HepG2 (cell line): ENCODE measurements around the gene TMEM143. TPM values are rescaled to one million over a fixed set of nuclear protein-coding genes. Genes with fewer than 3 reads are reported as not detected.

Experiments used
- ATAC-seq: fragments of 200-7000 bp; cut with Tn5 transposase; 3 replicates; pipeline ENCODE4 v1.9.1; 2020; ENCODE audit warnings: mild to moderate bottlenecking, moderate library complexity
- BruUV-seq: library from RNA; stranded (reverse); fragments of 400-500 nt; replicated peaks from 2 replicates; lab custom pipeline; 2021; lab: Mats Ljungman, UMichigan
- CTCF ChIA-PET: fragments of 300-600 bp; formaldehyde crosslinking; extraction: SDS; loops from one replicate; lab custom pipeline; 2021; ENCODE audit warnings: low total read pairs, inconsistent platforms, low intra/inter-chr PET ratio; lab: Yijun Ruan, JAX
- POLR2A ChIA-PET: fragments of 350-600 bp; sonication (Branson Sonifier 250); formaldehyde crosslinking; loops from one replicate; lab custom pipeline; 2020; ENCODE audit warnings: antibody characterized with exemption, inconsistent platforms; lab: Yijun Ruan, JAX
- DNase-seq: peaks from one replicate; pipeline ENCODE4 v3.0.0-alpha.2; 2015; ENCODE audit warnings: low spot score
- FAIRE-seq: peaks from 3 replicates; lab custom pipeline; 2011; peaks lifted over from hg19 to GRCh38; lab: Jason Lieb, UNC
- H2AFZ ChIP-seq: one replicate; pipeline ENCODE4 v1.6.1; 2011; ENCODE audit warnings: low read length, inconsistent platforms
- H3K27ac ChIP-seq: fragments of 300-600 bp; 3 replicates; pipeline ENCODE4 v1.8.0; 2011; ENCODE audit warnings: mixed run types, mild to moderate bottlenecking, mixed read lengths, low read length, inconsistent platforms; ENCODE audit not compliant: insufficient read depth; ENCODE audit errors: extremely low read length
- H3K27me3 ChIP-seq, 2 experiments: fragments of 200-600 bp in 1 of 2; 2 replicates in 1 of 2; 3 replicates in 1 of 2; pipeline versions ENCODE4 v1.6.0 to v1.8.0; 2011; ENCODE audit warnings: low read length in 2 of 2, mild to moderate bottlenecking in 2 of 2, moderate library complexity in 2 of 2, inconsistent platforms in 1 of 2; ENCODE audit not compliant: insufficient read depth in 2 of 2, control insufficient read depth in 1 of 2
- H3K36me3 ChIP-seq, 2 experiments: fragments of 200-600 bp in 1 of 2; replicated peaks in 1 of 2; 2 replicates in 1 of 2; 3 replicates in 1 of 2; pipeline versions ENCODE4 v1.5.1 to v1.8.0; 2011; ENCODE audit warnings: low read length in 2 of 2, inconsistent platforms in 1 of 2; ENCODE audit not compliant: insufficient read depth in 2 of 2, control insufficient read depth in 1 of 2
- H3K4me1 ChIP-seq: 2 replicates; pipeline ENCODE4 v1.5.1; 2012; ENCODE audit warnings: low read length, inconsistent platforms; ENCODE audit not compliant: insufficient read depth
- H3K4me2 ChIP-seq: 2 replicates; pipeline ENCODE4 v1.6.0; 2011; ENCODE audit warnings: low read depth, low read length, inconsistent platforms
- H3K4me3 ChIP-seq, 3 experiments: fragments of 200-600 bp in 1 of 3; sonication (generic), shearing (Covaris generic) in 1 of 3; replicated peaks in 1 of 3; 2 replicates each; pipeline ENCODE4 v1.5.1; 2011 to 2016; ENCODE audit warnings: low read length in 3 of 3, inconsistent platforms in 2 of 3, low read depth in 2 of 3, mild to moderate bottlenecking in 2 of 3, control low read depth in 1 of 3, mixed read lengths in 1 of 3; ENCODE audit not compliant: insufficient read depth in 1 of 3
- H3K79me2 ChIP-seq: one replicate; pipeline ENCODE4 v1.6.1; 2011; ENCODE audit warnings: low read length, inconsistent platforms; ENCODE audit not compliant: insufficient read depth
- H3K9ac ChIP-seq: 2 replicates; pipeline ENCODE4 v1.6.0; 2011; ENCODE audit warnings: mild to moderate bottlenecking, low read depth, low read length, inconsistent platforms; ENCODE audit not compliant: insufficient read depth
- H3K9me3 ChIP-seq: 2 replicates; pipeline ENCODE4 v1.5.1; 2012; ENCODE audit warnings: mild to moderate bottlenecking, low read length
- H4K20me1 ChIP-seq: 2 replicates; pipeline ENCODE4 v1.6.0; 2011; ENCODE audit warnings: inconsistent platforms, mild to moderate bottlenecking, low read length, moderate library complexity; ENCODE audit not compliant: insufficient read depth
- CEBPB ChIP-seq: IDR thresholded peaks from 2 replicates; pipeline ENCODE4 v1.6.1; 2011; ENCODE audit warnings: low read depth, low read length, improper control_type of control experiment, borderline replicate concordance
- FLYWCH1 ChIP-seq: sonication (generic); formaldehyde crosslinking; IDR thresholded peaks from 2 replicates; pipeline ENCODE4 v1.8.1; 2023; ENCODE audit warnings: mild to moderate bottlenecking, missing genetic modification reagents
- MAFG ChIP-seq: sonication (generic); formaldehyde crosslinking; IDR thresholded peaks from 2 replicates; pipeline ENCODE4 v1.5.1; 2020; ENCODE audit warnings: mild to moderate bottlenecking, missing genetic modification reagents
- MNT ChIP-seq: fragments of 450-650 bp; IDR thresholded peaks from 2 replicates; pipeline ENCODE4 v1.6.1; 2016
- NR2F6 ChIP-seq, 2 experiments: IDR thresholded peaks; 2 replicates each; pipeline ENCODE4 v1.6.1; 2016; ENCODE audit warnings: antibody characterized with exemption in 1 of 2, mild to moderate bottlenecking in 1 of 2
- RAD51 ChIP-seq: fragments of 450-650 bp; IDR thresholded peaks from 2 replicates; pipeline ENCODE4 v1.6.1; 2016; ENCODE audit warnings: borderline replicate concordance
- RBM39 ChIP-seq: fragments of 200-400 bp; formaldehyde crosslinking; IDR thresholded peaks from one replicate; pipeline ENCODE4 v1.6.1; 2018; ENCODE audit warnings: antibody characterized with exemption, mild to moderate bottlenecking, low read depth, low read length; ENCODE audit not compliant: poor library complexity, severe bottlenecking
- RXRA ChIP-seq: sonication (generic); formaldehyde crosslinking; IDR thresholded peaks from 2 replicates; pipeline ENCODE4 v1.5.1; 2020; ENCODE audit warnings: missing genetic modification reagents
- SRSF4 ChIP-seq: fragments of 200-400 bp; formaldehyde crosslinking; IDR thresholded peaks from one replicate; pipeline ENCODE4 v1.6.1; 2018; ENCODE audit warnings: mild to moderate bottlenecking, low read depth, low read length, moderate library complexity; ENCODE audit not compliant: poor library complexity, severe bottlenecking
- USF2 ChIP-seq, 2 experiments: sonication (generic) in 1 of 2; formaldehyde crosslinking in 1 of 2; IDR thresholded peaks; 2 replicates each; pipeline versions ENCODE4 v1.5.1 to v1.6.1; 2011 to 2020; ENCODE audit warnings: borderline replicate concordance in 1 of 2, low read depth in 1 of 2, low read length in 1 of 2, mild to moderate bottlenecking in 1 of 2, missing genetic modification reagents in 1 of 2, moderate library complexity in 1 of 2
- ZBTB33 ChIP-seq: sonication (generic); formaldehyde crosslinking; IDR thresholded peaks from 2 replicates; pipeline ENCODE4 v1.4.0; 2020; ENCODE audit warnings: missing genetic modification reagents
- ZBTB38 ChIP-seq: sonication (generic); formaldehyde crosslinking; IDR thresholded peaks from 2 replicates; pipeline ENCODE4 v1.5.1; 2020; ENCODE audit warnings: mild to moderate bottlenecking, missing genetic modification reagents
- ZNF768 ChIP-seq: sonication (generic); formaldehyde crosslinking; IDR thresholded peaks from 2 replicates; pipeline ENCODE4 v1.4.0; 2020; ENCODE audit warnings: missing genetic modification reagents
- ZSCAN29 ChIP-seq: sonication (generic); formaldehyde crosslinking; conservative IDR thresholded peaks from 2 replicates; pipeline ENCODE4 v1.4.0; 2020; ENCODE audit warnings: mild to moderate bottlenecking, missing genetic modification reagents
- WGBS: methylation state at CpG from one replicate; pipeline ENCODE4 v1.1.6; 2017; ENCODE audit warnings: low lambda C conversion rate; 5-methylcytosine and 5-hydroxymethylcytosine counted together
- in situ Hi-C: cut with HindIII; loops from 2 replicates; pipeline ENCODE4 v1.10.0; 2017; ENCODE audit warnings: low pct_unique_long_range_greater_than_20kb; ENCODE audit not compliant: extremely low pct_ligation_motif_present
- intact Hi-C: fragments of 100-400 bp; cut with micrococcal nuclease; formaldehyde crosslinking; loops from one replicate; pipeline ENCODE4 v1.10.0; 2022; ENCODE audit not compliant: unreplicated experiment
- polyA plus RNA-seq, 8 experiments: library from polyadenylated mRNA; depleted of rRNA in 3 of 8; stranded (reverse) in 7 of 8; unstranded in 1 of 8; fragments of >200 nt; fragmentation: Illumina TruSeq in 4 of 8; extraction: Trizol in 4 of 8; gene quantifications; 2 replicates each; pipeline versions ENCODE4 v1.2.1 to v1.2.3, GENCODE V29; 2011 to 2016; ENCODE audit warnings: low read depth in 4 of 8, missing spikeins in 1 of 8, mixed read lengths in 1 of 8; ENCODE audit not compliant: insufficient read depth in 1 of 8
- total RNA-seq, 5 experiments: library from RNA; depleted of rRNA; stranded (reverse); fragments of >200 nt; fragmentation: Illumina TruSeq; extraction: Trizol; gene quantifications; 2 replicates each; pipeline ENCODE4 v1.2.3, GENCODE V29; 2016; ENCODE audit warnings: low read depth in 1 of 5

TMEM143 gene
- total and polyA plus RNA-seq, 2 of the 13 experiments (the other 11 are each of a cell fraction or from before 2014, with no cell fraction given) = 7.7 to 11.3 TPM

GRCh38 chr19:48297975-48298374 lies 65.8 kb downstream of the TMEM143 start:
- in situ Hi-C loops = no loop called here

GRCh38 chr19:48296963-48297734 lies 66.6 kb downstream of the TMEM143 start:
- Histone ChIP-seq H3K4me3 (no peak overlapping the region), H3K4me2 (no peak overlapping the region), H4K20me1 (no peaks in the 10 kb centered on the region), H3K4me1 (peaks cover 26% of the 10 kb centered on the region), H3K36me3 (no peaks in the 10 kb centered on the region), H3K9ac (no peak overlapping the region), H3K9me3 (no peaks in the 10 kb centered on the region), H3K27me3 (0 out of 5 replicates have a peak, but pooled peaks cover 0 to 2% of the 10 kb centered on the region in 2 experiments), H2AFZ (no peak overlapping the region), H3K27ac (no peak overlapping the region), H3K79me2 (no peaks in the 10 kb centered on the region)
- ATAC-seq (peak; percentile 25; the same call in 2 of the 3 replicates), DNase-seq (no peak), FAIRE-seq (no peak)
- 51% methylated on average over 22 of the region's 42 CpGs for WGBS
- in situ Hi-C loops (no loop called here), intact Hi-C loops (no loop called here)
- ChIA-PET POLR2A (no interaction called here), CTCF (no interaction called here)
- BruUV-seq = no TSS peak
- TF ChIP-seq USF2 (IDR thresholded peaks at IDR 0.05; ENCODE audit: low read depth, low read length) (peak; percentile 37; the same call in 1 of the 2 replicates), USF2 (CRISPR knock-in tag; IDR thresholded peaks at IDR 0.05; ENCODE audit: borderline replicate concordance) (no peak), MNT (peak; percentile 42; the same call in 1 of the 2 replicates), ZBTB33 (CRISPR knock-in tag) (peak; percentile 68), ZNF768 (CRISPR knock-in tag) (0 out of 2 replicates have a peak, but pooled peaks have one; percentile 29), RAD51 (peak; percentile 32; the same call in 1 of the 2 replicates), ZBTB38 (CRISPR knock-in tag) (0 out of 2 replicates have a peak, but pooled peaks have one; percentile 17), SRSF4 (no peak)

More at GRCh38 chr19:48297975-48298374, 65.8 kb downstream of the TMEM143 start:
- H4K20me1 ChIP-seq = no peaks in the 10 kb centered on the region
- no TSS peak for BruUV-seq
- no peak overlapping the region for H3K9ac ChIP-seq
- CTCF ChIA-PET = no interaction called here
- H3K36me3 ChIP-seq = no peaks in the 10 kb centered on the region
- no peak overlapping the region for H2AFZ ChIP-seq
- H3K4me1 ChIP-seq = peaks cover 26% of the 10 kb centered on the region
- intact Hi-C loops = no loop called here
- WGBS = 56% methylated on average over 7 of the region's 16 CpGs
- 0 out of 5 replicates have a peak, but pooled peaks cover 0 to 2% of the 10 kb centered on the region in 2 experiments for H3K27me3 ChIP-seq
- FAIRE-seq (no peak), DNase-seq (no peak), ATAC-seq (peak; percentile 27)
- no peaks in the 10 kb centered on the region for H3K79me2 ChIP-seq
- POLR2A ChIA-PET = no interaction called here
- no peak overlapping the region for H3K4me3 ChIP-seq
- no peak overlapping the region for H3K4me2 ChIP-seq
- no peaks in the 10 kb centered on the region for H3K9me3 ChIP-seq
- H3K27ac ChIP-seq = no peak overlapping the region
- TF ChIP-seq MAFG (no peak), CEBPB (peak; percentile 22; the same call in 1 of the 2 replicates), ZSCAN29 (no peak), RXRA (CRISPR knock-in tag) (0 out of 2 replicates have a peak, but pooled peaks have one; percentile 16), FLYWCH1 (CRISPR knock-in tag) (no peak), NR2F6 (IDR thresholded peaks at IDR 0.05) (peak; percentile 15; the same call in 1 of the 2 replicates), NR2F6 (CRISPR knock-in tag; IDR thresholded peaks at IDR 0.05) (no peak), RBM39 (no peak)
